IPS-11a (cell line): ENCODE data around the gene ZNF850.
"Not testable (repeated sequence)": the region's sequence is repeated elsewhere in the genome, so short reads cannot be mapped to it uniquely, and the experiment has no call there.

ENCODE experiments used
- H3K4me3 ChIP-seq: one replicate; pipeline ENCODE4 v1.5.1; 2013; ENCODE audit warnings: low read depth, low read length, control low read depth

ZNF850 gene

DNA sequence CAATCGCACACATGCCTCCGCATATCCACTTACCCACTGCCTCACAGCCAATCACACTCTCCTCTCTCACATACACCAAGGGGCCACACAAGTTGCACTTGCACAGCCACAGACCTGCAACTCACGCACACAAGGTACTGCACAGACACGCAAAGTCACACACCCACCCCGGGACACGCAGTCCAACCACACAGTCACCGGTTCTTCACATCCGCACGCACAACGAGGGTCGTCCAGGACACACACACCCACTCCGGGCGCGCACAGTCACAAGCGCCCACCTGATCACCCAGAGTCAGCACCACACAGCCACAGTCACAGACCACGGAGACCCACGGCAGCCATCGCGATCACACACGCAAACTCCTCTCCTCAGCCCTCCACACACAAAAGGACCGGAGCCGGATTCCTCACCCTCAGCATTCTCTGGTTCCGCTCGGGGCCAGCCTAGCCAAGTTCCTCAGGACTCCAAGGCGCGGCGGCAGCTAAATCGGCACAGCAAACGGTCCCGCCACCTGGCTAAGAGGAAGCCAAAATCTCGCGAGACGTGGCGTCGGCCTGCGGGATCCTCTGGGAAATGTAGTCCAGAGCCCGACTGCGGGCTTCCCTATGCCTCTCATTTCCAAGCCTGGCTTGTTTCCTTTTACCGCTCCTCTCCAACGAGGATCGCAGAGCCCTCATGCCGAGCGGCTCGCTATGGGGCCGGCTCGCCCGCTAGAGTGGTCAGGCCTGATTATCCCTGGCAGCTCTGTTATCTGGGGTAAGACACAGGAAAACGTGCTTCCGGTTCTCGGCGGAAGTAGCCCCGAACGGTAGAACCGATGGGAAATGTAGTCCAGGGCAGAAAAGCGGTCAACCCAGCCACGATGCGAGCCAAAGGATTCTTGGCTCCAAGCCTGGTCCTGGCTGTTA is at the start of gene ZNF850:
Gene ZNF850, minus strand, starts transcription at position 497 of the 912 bp plus-strand sequence. CDS start 10,201 bp downstream, outside the sequence.
- peak within 1 kb of the TSS; percentile 100 for H3K4me3 ChIP-seq

GRCh38 chr19:36821758-36822157 is 49.2 kb upstream of the ZNF850 start:
- no peak overlapping the region for H3K4me3 ChIP-seq

DNA sequence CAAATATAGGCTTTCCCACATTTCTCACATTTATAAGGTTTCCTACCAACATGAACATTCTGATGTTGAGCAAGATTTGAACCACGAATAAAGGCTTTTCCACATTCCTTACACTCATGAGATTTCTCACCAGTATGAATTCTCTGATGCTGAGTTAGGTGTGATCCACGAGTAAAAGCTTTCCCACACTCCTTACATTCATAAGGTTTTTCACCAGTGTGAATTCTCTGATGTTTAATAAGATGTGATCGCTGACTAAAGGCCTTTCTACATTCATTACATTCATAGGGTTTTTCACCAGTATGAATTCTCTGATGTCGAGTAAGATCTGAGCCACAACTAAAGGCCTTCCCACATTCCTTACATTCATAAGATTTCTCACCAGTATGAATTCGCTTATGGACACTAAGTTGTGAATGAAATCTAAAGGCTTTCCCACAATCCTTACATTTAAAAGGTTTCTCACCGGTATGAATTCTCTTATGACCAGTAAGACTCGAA is 46.6 kb upstream of the ZNF850 start:
- no peak overlapping the region for H3K4me3 ChIP-seq

GRCh38 chr19:36807029-36807428 is 34.4 kb upstream of the ZNF850 start:
- H3K4me3 ChIP-seq: no peak overlapping the region

DNA sequence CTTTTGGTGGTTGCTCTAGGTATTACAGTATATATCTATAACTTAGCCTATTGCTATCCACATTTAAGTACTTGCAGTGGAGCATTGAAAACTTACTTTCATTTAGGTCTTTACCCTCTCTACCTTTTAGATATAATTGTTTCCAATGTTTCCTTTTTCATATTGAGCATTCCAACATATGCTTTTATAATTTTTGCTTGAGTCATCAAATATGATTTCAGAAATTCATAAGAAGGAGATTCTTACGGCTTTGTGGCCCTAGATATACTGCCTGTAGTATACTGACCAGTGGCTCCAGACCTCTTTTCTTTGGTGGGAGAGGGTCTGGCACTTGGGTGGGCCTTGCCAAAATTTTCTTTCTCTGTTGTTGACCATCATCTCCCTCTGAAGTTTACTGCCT is 32.8 kb upstream of the ZNF850 start:
- no peak overlapping the region for H3K4me3 ChIP-seq

DNA sequence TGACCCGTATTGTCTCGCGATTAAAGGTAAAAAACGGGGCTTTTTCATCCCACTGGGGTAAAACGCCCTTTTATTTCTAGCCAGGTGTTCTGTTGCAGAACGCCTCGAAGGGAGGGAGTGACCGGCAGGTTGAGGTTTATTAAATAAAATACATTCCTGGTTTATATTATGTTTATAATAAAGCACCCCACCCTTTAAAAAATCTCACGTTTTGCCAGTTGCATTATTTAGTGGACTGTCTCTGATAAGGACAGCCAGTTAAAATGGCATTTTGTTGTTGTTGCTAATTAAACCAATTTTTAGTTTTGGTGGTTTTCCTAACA is 25.1 kb upstream of the ZNF850 start:
- H3K4me3 ChIP-seq: peak overlapping the region; percentile 99

GRCh38 chr19:36796714-36796992 is 24.0 kb upstream of the ZNF850 start:
- H3K4me3 ChIP-seq: peak overlapping the region; percentile 99

GRCh38 chr19:36791420-36792141 is 19.0 kb upstream of the ZNF850 start:
- H3K4me3 ChIP-seq: peak overlapping the region; percentile 35

DNA sequence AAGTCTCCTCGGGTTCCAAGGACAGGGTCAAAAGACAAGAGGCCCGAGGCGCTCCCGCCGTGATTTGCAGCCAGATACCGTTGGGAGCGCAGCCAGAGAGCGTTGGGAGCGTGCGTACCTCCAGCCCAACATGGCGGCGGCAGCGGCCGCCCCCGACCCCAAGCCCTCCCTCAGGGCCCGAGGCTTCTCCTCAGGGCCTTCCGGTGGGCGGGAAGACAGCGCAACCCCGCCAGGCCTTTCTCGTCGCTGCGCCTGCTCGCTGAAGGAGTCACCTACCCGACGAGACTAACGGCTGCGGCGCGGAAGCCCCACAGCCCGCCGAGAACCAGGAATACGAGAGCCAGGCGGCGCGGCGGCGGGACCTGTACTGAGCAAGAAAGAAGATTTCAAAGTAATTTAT is 3.2 kb upstream of the ZNF850 start:
- H3K4me3 ChIP-seq: peak overlapping the region; percentile 37

DNA sequence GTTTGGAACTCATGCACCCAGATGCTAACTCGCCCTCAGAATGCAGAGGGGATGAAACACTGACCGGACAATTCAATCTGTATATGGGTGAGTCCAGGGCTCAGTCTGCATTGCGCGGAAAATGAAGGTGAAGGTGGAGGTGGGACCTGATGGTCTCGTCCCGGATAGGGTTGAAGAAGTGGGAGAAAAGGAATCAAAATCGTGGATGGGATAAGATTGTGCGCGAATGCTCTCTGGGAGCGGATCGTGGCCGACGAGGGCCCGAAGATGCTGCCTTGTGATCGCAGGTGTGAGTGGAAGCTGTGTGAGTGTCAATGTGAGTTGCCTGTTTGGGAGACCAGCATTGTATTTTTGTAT is 594 bp upstream of the ZNF850 start:
- peak overlapping the region; percentile 100 for H3K4me3 ChIP-seq

DNA sequence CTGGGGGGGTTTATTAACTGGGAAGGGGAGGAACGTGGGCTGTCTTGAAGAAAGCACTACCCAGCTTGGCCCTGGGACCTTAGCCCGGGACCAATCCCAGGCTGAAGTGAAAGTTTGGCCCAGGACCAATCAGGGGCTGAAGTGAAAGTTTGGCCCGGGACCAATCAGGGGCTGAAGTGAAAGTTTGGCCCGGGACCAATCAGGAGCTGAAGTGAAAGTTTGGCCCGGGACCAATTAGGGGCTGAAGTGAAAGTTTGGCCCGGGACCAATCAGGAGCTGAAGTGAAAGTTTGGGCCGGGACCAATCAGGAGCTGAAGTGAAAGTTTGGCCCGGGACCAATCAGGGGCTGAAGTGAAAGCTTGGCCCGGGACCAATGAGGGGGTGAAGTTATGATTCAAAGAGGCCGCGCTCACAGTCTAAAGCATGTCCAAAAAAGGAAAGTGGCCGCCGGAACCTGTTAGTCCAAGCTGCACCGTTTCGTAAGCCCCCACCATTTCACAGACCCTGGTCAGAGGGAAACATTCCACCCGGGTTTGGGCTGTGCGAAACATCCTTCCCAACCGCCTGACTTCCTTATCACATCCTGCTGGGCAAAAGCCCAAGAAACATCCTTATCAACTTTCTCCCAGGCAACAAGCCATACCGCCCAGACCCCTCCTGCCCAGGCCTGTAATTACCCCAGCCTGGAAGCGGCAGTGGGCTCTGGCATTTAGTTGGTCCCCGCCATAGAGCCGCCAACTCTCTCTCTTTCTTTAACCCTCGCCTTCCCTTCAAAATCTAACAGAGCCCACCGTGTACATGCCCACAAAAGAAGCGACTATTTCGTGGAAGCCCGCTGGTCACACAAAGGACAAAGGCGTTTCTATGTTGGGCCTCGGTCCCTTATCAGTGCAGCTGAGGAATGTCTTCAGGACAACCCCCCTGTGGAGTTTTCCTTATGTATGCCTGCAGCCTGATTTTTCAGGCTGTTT is 1.1 kb downstream of the ZNF850 start:
- peak overlapping the region; percentile 100 for H3K4me3 ChIP-seq

DNA sequence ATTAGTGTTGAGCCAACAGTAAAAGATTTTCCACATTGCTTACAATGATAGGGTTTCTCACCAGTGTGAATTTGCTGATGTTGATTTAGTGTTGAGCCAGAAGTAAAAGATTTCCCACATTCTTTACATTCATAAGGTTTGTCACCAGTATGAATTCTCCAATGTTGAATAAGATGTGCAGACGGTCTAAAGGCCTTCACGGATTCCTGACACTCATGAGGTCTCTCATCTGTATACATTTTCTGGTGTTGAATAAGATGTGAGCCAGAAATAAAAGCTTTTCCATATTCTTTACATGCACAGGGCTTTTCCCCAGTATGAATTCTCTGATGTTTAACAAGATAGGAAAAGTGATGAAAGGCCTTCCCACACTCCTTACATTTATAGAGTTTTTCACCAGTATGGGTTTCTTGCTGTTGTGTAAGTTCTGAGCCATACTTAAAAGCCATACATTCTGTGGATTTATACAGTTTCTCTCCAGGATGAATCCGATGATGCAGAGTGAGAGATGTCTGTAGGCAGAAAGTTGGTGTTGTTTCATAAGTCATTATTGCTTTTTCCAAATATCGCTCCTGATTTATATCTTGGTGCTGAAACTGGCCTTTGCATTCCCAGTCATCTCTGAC is 22.4 kb downstream of the ZNF850 start:
- H3K4me3 ChIP-seq: no peak overlapping the region

DNA sequence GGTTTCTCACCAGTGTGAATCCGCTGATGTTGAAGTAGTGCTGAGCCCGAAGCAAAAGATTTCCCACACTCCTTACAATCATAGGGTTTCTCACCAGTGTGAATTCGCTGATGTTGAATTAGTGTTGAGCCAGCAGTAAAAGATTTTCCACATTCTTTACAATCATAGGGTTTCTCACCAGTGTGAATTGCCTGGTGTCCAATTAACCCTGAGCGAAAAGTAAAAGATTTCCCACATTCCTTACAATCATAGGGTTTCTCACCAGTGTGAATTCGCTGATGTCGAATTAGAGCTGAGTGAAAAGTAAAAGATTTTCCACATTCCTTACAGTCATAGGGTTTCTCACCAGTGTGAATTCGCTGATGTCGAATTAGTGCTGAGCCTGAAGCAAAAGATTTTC is 23.0 kb downstream of the ZNF850 start:
- not testable (repeated sequence) for H3K4me3 ChIP-seq

- H3K4me3 ChIP-seq: no peak overlapping the region
These were observed 24.0 kb downstream of the ZNF850 start for GRCh38 chr19:36748431-36749275.

DNA sequence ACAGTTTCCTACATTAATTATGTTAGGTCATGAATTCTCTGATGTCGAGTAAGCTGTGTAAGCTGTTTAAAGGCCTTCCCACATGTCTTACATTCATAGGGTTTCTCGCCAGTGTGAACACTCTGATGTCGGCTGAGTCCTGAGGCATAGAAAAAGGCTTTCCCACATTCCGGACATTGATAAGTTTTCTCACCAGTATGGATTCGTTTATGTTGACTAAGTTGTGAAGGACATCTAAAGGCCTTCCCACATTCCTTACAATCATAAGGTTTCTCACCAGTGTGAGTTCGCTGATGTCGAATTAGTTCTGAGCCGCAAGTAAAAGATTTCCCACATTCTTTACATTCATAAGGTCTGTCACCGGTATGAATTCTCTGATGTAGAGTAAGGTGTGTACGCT is 24.9 kb downstream of the ZNF850 start:
- no peak overlapping the region for H3K4me3 ChIP-seq

DNA sequence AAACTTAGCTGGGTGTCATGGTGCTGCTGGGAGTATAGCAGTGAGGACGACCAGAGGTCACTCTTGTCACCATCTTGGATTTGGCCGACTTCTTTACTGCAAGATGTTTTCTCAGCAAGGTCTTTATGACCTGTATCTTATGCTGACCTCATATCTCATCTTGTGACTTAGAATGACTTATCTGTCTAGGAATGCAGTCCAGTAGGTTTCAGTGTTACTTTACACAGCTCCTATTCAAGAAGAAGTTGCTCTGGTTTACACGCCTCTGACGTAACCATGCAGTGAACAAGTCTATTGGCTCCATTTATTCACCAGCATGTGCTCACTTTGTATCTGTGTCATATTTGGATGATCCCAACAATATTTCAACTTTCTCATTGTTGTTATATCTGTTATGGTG is 26.7 kb downstream of the ZNF850 start:
- no peak overlapping the region for H3K4me3 ChIP-seq

DNA sequence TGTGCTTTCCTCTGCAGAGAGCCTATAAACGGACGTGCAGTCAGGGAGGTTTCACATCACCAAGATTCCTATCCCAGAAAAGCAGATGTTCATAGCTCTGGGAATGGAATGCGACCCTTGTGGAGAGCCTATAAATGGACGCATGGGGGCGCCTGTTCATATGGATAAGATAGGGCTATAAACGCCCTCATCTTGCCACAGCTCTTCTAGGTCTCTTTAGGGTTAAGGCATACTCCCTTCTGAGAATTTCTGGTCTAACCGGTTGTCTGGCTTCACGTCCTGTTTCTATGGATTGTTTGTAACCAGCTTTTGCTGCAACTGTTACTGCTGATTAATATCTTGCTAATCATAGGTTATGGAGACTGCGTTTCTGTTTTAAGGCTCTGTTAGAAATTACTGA is 36.4 kb downstream of the ZNF850 start:
- H3K4me3 ChIP-seq: not testable (repeated sequence)

- no peak overlapping the region for H3K4me3 ChIP-seq
These were observed 52.7 kb downstream of the ZNF850 start for GRCh38 chr19:36719687-36720556.

- no peak overlapping the region for H3K4me3 ChIP-seq
These were observed 63.2 kb downstream of the ZNF850 start for GRCh38 chr19:36709423-36709822.
